ENCODE results near the gene SHC4.
"Not testable (repeated sequence)": the region's sequence is repeated elsewhere in the genome, so short reads cannot be mapped to it uniquely, and the experiment has no call there.

Gene SHC4

GRCh38 chr15:48796930-48797329 is 166.8 kb downstream of the SHC4 start:
- no peak for DNase-seq (ENCODE audit: low spot score)
- in situ Hi-C loops (cut with MboI; ENCODE audit: low pct_unique_long_range_greater_than_20kb, low sequenced_read_pairs, unreplicated experiment) = no loop called here

GRCh38 chr15:48796521-48796920 is 167.2 kb downstream of the SHC4 start:
- in situ Hi-C loops (cut with MboI; ENCODE audit: low pct_unique_long_range_greater_than_20kb, low sequenced_read_pairs, unreplicated experiment) = no loop called here
- no peak for DNase-seq (ENCODE audit: low spot score)
- no peak for TF ChIP-seq CTCF (IDR thresholded peaks at IDR 0.05; ENCODE audit: extremely low read depth, insufficient read depth, missing control alignments)

More at GRCh38 chr15:48796930-48797329, 166.8 kb downstream of the SHC4 start:
- no peak for TF ChIP-seq CTCF (IDR thresholded peaks at IDR 0.05; ENCODE audit: extremely low read depth, insufficient read depth, missing control alignments)

- no peak for DNase-seq (ENCODE audit: low spot score)
- in situ Hi-C loops (cut with MboI; ENCODE audit: low pct_unique_long_range_greater_than_20kb, low sequenced_read_pairs, unreplicated experiment) = no loop called here
- no peak for TF ChIP-seq CTCF (IDR thresholded peaks at IDR 0.05; ENCODE audit: extremely low read depth, insufficient read depth, missing control alignments)
Measured at GRCh38 chr15:48795901-48796300, 167.8 kb downstream of the SHC4 start.

- DNase-seq (ENCODE audit: low spot score) = peak; percentile 52
Measured at GRCh38 chr15:48794697-48795134, 169.0 kb downstream of the SHC4 start.

GRCh38 chr15:48792408-48792807 is 171.3 kb downstream of the SHC4 start:
- no peak for TF ChIP-seq CTCF (IDR thresholded peaks at IDR 0.05; ENCODE audit: extremely low read depth, insufficient read depth, missing control alignments)
- in situ Hi-C loops (cut with MboI; ENCODE audit: low pct_unique_long_range_greater_than_20kb, low sequenced_read_pairs, unreplicated experiment) = no loop called here

More at GRCh38 chr15:48794697-48795134, 169.0 kb downstream of the SHC4 start:
- TF ChIP-seq CTCF (IDR thresholded peaks at IDR 0.05; ENCODE audit: extremely low read depth, insufficient read depth, missing control alignments) = no peak
- in situ Hi-C loops (cut with MboI; ENCODE audit: low pct_unique_long_range_greater_than_20kb, low sequenced_read_pairs, unreplicated experiment) = no loop called here

GRCh38 chr15:48790466-48791115 is 173.1 kb downstream of the SHC4 start:
- DNase-seq (ENCODE audit: low spot score); in situ Hi-C loops (cut with MboI; ENCODE audit: low pct_unique_long_range_greater_than_20kb, low sequenced_read_pairs, unreplicated experiment): not testable (repeated sequence)

More at GRCh38 chr15:48792408-48792807, 171.3 kb downstream of the SHC4 start:
- DNase-seq (ENCODE audit: low spot score) = no peak

- in situ Hi-C loops (cut with MboI; ENCODE audit: low pct_unique_long_range_greater_than_20kb, low sequenced_read_pairs, unreplicated experiment) = no loop called here
- TF ChIP-seq CTCF (IDR thresholded peaks at IDR 0.05; ENCODE audit: extremely low read depth, insufficient read depth, missing control alignments) = no peak
- DNase-seq (ENCODE audit: low spot score) = no peak
Measured at GRCh38 chr15:48785712-48786111, 178.0 kb downstream of the SHC4 start.

Data from GM13977 (cell line).